ENCODE data around the gene TTC28. TPM values are rescaled to one million over a fixed set of nuclear protein-coding genes. Genes with fewer than 3 reads are reported as not detected.
"Not testable (repeated sequence)": the region's sequence is repeated elsewhere in the genome, so short reads cannot be mapped to it uniquely, and the experiment has no call there.

TTC28 gene
- total RNA-seq, 1 donor from 2014 or later: 1.3 TPM

DNA sequence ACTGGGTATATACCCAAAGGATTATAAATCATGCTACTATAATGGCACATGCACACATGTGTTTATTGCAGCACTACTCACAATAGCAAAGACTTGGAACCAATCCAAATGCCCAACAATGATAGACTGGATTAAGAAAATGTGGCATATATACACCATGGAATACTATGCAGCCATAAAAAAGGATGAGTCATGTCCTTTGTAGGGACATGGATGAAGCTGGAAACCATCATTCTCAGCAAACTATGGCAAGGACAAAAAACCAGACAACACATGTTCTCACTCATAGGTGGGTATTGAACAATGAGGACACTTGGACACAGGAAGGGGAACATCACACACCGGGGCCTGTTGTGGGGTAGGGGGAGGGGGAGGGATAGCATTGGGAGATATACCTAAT, 216.2 kb downstream of the TTC28 start:
- DNase-seq; H3K27me3 Mint-ChIP-seq; H3K36me3 Mint-ChIP-seq (ENCODE audit: low read depth); H3K4me3 Mint-ChIP-seq; intact Hi-C loops (cut with micrococcal nuclease); H3K4me1 Mint-ChIP-seq; H3K9me3 Mint-ChIP-seq; H3K27ac Mint-ChIP-seq: not testable (repeated sequence)

DNA sequence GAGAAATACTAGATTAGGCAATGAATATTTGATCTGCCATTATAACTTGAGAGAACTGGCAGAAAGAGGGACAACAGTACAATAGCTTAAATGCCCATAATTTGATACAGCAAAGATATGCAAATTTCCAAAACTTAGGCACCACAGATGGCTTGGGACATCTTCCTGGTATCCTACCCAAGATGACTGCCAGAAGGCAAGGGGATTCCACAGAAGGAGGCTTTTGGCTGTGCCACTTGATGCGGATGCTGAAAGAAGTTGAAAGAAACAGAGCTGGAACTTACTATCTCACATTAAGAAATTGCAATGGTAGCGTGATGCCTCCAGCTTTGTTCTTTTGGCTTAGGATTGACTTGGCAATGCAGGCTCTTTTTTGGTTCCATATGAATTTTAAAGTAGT, 216.7 kb downstream of the TTC28 start:
- H3K36me3 Mint-ChIP-seq (ENCODE audit: low read depth): no peaks in the 10 kb centered on the region
- no peaks in the 10 kb centered on the region for H3K4me1 Mint-ChIP-seq
- DNase-seq: no peak
- intact Hi-C loops (cut with micrococcal nuclease): no loop called here
- no peak overlapping the region for H3K27ac Mint-ChIP-seq
- H3K4me3 Mint-ChIP-seq: no peak overlapping the region
- peaks cover 2% of the 10 kb centered on the region for H3K27me3 Mint-ChIP-seq
- H3K9me3 Mint-ChIP-seq: no peaks in the 10 kb centered on the region

DNA sequence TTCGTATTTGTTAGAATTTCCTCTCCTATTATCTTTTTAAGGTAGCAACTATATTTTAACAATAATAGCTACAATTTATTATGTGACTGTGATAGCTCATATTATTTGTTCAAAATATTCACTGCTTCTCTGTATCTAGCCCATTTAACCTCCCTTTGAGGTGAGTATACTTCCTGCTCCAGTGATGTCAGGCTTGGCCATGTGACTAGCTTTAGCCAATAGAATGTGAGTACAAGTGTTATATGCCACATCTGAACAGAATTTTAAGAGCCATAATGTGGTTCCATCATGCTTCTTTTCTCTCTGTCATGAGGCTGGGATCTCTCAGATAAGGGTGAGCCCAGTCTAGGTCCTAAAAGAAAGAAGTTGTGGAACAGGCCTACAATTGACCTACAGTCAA, 217.6 kb downstream of the TTC28 start:
- no peak for DNase-seq
- Mint-ChIP-seq H3K4me3 (no peak overlapping the region), H3K4me1 (no peaks in the 10 kb centered on the region), H3K27me3 (peaks cover 2% of the 10 kb centered on the region), H3K27ac (no peak overlapping the region), H3K9me3 (no peaks in the 10 kb centered on the region), H3K36me3 (ENCODE audit: low read depth) (no peaks in the 10 kb centered on the region)
- intact Hi-C loops (cut with micrococcal nuclease): no loop called here

DNA sequence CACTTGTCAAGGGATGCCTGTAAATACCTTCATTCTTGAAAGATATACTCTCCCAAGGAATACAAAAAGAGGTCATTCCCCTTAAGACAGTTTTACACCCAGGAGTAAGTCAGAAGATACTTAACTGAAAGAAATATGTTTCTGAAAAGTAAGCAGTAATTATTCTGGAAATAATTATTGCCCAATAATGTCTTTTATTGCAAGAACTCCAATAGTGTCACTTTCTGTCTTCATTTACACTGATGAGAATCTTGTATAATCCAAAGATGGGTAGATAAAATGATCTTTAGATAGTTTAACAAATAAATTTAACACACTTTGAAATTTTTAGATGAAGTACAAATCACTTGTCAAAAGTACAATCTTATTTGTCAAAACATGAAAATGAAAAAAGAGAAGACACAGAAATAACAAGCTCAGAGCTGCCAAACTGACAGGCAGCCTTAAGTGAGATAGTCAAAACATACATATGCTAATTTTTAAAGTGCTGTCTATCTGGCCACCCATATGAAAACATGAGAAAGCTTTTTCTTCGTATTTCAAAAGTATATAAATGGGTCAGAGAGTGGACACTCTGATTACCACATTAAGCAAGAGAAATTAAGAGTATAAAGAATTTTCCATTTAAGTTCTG, 225.1 kb downstream of the TTC28 start:
- no peak for DNase-seq
- Mint-ChIP-seq H3K27ac (no peak overlapping the region), H3K9me3 (no peaks in the 10 kb centered on the region), H3K4me3 (no peak overlapping the region), H3K27me3 (peaks cover 17% of the 10 kb centered on the region), H3K4me1 (no peaks in the 10 kb centered on the region), H3K36me3 (ENCODE audit: low read depth) (no peaks in the 10 kb centered on the region)
- intact Hi-C loops (cut with micrococcal nuclease): no loop called here

DNA sequence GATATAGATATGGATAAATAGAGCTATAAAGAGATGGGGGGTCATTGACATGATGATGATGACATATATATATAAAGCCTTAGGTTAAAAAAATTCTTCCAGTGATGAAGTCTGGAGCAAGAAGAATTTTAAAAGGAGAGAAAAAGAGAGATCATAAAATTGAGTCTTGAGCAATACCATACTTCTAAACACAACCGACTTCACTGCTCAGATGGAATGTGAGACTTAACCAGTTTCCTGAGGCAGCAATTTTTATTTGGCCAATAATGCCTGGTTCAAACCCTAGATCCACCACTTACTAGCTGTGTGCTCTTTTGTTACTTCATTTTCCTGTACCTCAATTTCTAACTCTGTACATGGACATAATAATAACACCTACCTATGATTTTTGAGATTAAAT, 229.5 kb downstream of the TTC28 start:
- Mint-ChIP-seq H3K27me3 (peaks cover 30% of the 10 kb centered on the region), H3K9me3 (no peaks in the 10 kb centered on the region), H3K36me3 (ENCODE audit: low read depth) (no peaks in the 10 kb centered on the region), H3K4me1 (no peaks in the 10 kb centered on the region), H3K4me3 (no peak overlapping the region), H3K27ac (no peak overlapping the region)
- DNase-seq: no peak
- intact Hi-C loops (cut with micrococcal nuclease): no loop called here

DNA sequence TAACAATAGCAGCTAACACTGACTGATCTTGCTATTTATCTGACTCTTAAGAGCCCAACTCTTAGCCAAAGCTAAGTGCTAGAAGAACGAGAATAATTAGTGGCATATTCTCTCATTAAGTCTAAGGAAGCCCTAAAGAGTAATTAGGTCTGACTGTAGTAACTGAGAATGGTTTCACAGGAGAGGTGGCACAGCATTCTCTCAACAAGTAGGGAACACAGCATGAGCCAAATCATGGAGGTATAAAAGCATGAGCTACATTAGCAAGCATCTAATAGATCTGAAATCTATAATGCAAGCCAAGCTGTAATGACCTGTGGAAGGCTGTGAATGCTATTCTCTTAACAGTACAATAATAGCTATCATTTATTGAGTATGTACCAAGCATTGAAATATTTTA, 230.6 kb downstream of the TTC28 start:
- no peaks in the 10 kb centered on the region for H3K36me3 Mint-ChIP-seq (ENCODE audit: low read depth)
- intact Hi-C loops (cut with micrococcal nuclease): no loop called here
- no peak for DNase-seq
- no peak overlapping the region for H3K4me3 Mint-ChIP-seq
- peaks cover 32% of the 10 kb centered on the region for H3K27me3 Mint-ChIP-seq
- H3K4me1 Mint-ChIP-seq: no peaks in the 10 kb centered on the region
- no peak overlapping the region for H3K27ac Mint-ChIP-seq
- no peaks in the 10 kb centered on the region for H3K9me3 Mint-ChIP-seq

DNA sequence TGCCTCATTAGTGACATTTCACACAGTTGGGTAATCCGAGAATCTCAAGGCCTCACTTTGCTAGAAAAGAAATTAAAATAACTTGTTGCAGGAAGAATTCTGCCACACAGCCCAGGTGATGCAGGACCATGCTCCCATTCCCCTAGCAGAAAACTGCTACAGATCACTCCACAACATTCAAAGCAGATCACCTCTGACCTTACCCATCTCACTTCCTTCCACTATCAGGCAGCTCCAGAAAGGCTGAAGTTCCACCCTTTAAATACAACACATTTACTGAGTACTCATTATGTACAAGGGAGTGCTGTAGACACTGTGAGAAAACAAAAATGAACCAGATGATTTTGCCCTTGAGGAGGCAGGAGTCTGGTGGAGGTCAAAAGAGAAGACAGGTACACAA, 231.0 kb downstream of the TTC28 start:
- Mint-ChIP-seq H3K9me3 (no peaks in the 10 kb centered on the region), H3K4me3 (no peak overlapping the region), H3K36me3 (ENCODE audit: low read depth) (no peaks in the 10 kb centered on the region), H3K27ac (no peak overlapping the region), H3K4me1 (peaks cover under 1% of the 10 kb centered on the region), H3K27me3 (peaks cover 32% of the 10 kb centered on the region)
- no peak for DNase-seq
- intact Hi-C loops (cut with micrococcal nuclease): no loop called here

DNA sequence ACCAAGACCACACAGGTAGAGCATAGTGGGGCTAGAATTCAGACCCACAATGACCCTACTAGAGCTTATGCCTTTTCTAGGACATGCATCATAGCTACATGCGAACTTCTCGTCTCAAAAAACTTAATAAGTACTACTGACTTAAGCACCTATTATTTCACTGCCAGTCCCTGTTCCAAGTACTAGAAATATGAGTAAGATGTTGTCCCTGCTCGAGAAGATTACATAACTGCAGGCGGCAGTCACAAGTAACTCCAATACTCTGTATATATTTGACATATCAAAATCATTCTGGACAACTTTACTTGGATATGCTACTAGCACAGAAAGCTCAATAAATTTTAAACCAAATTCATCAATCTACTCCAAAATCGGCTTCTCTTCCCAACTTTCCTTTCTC, 235.0 kb downstream of the TTC28 start:
- H3K9me3 Mint-ChIP-seq: no peaks in the 10 kb centered on the region
- intact Hi-C loops (cut with micrococcal nuclease): loop anchor here (5.0 kb wide), 3 partner anchors 47 to 147 kb away; no protein-coding TSS in a partner anchor

DNA sequence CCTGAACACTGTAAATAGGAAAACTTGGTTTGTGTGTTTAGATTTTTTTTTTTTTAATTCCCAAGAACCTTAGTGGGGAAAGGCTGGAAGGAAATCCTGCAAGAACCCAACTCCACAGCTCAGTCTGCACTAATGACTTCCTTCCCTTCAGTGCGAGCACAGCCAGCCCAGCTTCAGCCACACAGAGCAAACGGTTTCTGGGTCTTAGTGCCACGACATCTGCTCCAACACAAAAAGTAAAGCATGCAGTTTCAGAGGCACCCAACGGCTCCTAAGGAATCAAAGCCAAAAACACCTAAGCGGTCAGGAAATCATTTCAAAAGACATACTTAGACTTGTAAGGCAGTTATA, 236.1 kb downstream of the TTC28 start:
- peak; percentile 79 for DNase-seq
- Mint-ChIP-seq H3K4me3 (peak overlapping the region; percentile 86), H3K9me3 (no peaks in the 10 kb centered on the region), H3K27me3 (peaks cover 21% of the 10 kb centered on the region), H3K27ac (peak overlapping the region; percentile 48), H3K36me3 (ENCODE audit: low read depth) (no peaks in the 10 kb centered on the region), H3K4me1 (peaks cover 20% of the 10 kb centered on the region)
- intact Hi-C loops (cut with micrococcal nuclease): loop anchor here (2.0 to 5.0 kb wide), 4 partner anchors 46 to 391 kb away; no protein-coding TSS in a partner anchor

More for the DNA sequence above, 235.0 kb downstream of the TTC28 start:
- no peak overlapping the region for H3K27ac Mint-ChIP-seq
- H3K4me1 Mint-ChIP-seq: peaks cover 20% of the 10 kb centered on the region
- H3K36me3 Mint-ChIP-seq (ENCODE audit: low read depth): no peaks in the 10 kb centered on the region
- peaks cover 24% of the 10 kb centered on the region for H3K27me3 Mint-ChIP-seq
- no peak for DNase-seq
- no peak overlapping the region for H3K4me3 Mint-ChIP-seq

DNA sequence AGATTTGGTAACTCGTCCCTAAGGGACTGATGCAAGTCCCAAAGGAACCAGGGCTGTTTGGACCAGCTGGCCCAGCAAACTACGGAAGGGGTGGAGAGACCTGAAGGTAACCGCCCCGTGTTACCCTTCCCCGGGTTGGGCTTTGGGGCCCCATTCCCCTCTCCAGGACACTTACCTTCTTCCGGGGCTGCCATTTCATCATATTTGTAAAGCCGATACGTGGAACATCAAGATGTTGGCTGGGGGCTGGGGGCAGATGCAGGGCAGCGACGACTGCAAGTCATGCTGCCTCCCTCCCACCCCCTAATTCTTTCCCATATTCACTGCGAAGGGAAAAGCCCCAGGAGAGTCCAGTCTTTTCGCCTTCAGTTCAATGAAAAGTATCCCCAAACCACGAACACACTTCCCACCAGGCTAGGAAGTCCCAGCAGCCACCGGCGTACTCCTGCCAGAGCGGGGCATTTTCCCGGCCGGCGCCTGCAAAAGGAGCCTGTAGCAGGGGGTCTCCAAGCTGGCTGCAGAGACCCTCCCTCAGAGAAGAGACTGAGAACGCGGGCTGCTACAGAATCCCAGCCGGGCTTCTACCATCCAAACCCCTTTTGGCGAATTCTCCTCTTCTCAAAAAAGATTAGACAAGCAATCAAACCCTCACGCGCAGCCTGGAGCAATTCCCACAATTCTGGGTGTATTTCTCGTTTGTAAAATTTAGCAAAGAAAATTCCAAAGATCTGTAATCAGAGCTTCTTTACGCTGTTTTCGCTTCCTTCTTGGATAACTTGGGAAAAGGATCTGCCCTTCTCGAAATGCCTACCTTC, 236.7 kb downstream of the TTC28 start:
- intact Hi-C loops (cut with micrococcal nuclease): loop anchor here (1.0 to 5.0 kb wide), 6 partner anchors 46 to 423 kb away; no protein-coding TSS in a partner anchor
- Mint-ChIP-seq H3K27me3 (peaks cover 19% of the 10 kb centered on the region), H3K27ac (peak overlapping the region; percentile 81), H3K4me3 (peak overlapping the region; percentile 86), H3K9me3 (no peaks in the 10 kb centered on the region), H3K4me1 (peaks cover 20% of the 10 kb centered on the region), H3K36me3 (ENCODE audit: low read depth) (no peaks in the 10 kb centered on the region)
- DNase-seq: peak; percentile 57

DNA sequence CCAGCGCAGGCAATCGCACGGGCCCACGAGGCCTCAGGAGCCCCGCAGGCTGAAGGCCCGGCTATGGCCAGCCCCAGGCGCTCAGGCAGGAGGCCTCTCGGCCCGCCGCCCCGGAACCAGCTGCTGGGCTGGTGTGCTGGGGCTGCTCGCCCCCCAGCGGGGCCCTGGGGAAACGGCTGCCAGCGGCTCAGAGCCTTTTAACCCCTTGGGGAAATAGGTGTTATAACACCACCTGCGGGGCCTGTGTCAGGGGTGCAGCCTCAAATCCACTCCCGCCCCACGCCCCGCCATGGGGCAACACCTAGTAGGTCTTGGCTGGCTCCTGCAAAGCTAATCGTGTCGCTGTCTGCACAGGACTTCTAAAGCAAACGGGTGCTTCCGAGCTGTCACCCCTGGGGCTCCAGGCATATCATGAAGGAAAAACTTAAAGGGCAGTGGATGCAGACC, 237.4 kb downstream of the TTC28 start:
- no peaks in the 10 kb centered on the region for H3K9me3 Mint-ChIP-seq
- intact Hi-C loops (cut with micrococcal nuclease): loop anchor here (1.0 to 5.0 kb wide), 6 partner anchors 45 to 422 kb away; no protein-coding TSS in a partner anchor
- peak; percentile 93 for DNase-seq
- peaks cover 20% of the 10 kb centered on the region for H3K4me1 Mint-ChIP-seq
- H3K4me3 Mint-ChIP-seq: peak overlapping the region; percentile 86
- no peaks in the 10 kb centered on the region for H3K36me3 Mint-ChIP-seq (ENCODE audit: low read depth)
- peaks cover 19% of the 10 kb centered on the region for H3K27me3 Mint-ChIP-seq
- H3K27ac Mint-ChIP-seq: peak overlapping the region; percentile 81

DNA sequence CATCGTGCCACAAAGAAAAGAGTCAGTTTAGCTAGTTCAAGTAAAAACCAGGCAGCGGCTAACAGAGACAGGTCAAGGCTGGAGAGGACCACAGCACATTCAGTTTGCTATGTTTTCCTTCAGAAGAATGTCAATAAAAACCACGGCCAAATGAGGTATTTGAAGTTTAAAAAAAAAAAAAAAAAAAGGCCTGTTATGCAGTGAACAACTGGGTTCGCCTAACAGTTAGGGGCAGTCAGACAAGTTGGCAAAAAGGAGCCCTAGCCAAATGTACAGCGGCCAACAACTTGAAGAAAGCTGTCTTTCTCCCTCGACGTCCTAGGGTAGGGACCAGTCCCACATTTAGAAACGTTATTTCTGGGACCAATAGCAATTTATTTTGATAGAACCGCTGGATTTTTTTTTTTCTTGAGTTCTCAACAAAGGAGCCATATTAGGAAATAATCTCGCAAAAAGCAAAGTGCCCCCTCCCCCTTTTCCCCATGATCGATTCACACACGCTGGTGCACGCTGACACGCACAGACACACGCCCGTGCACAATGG, 237.8 kb downstream of the TTC28 start:
- intact Hi-C loops (cut with micrococcal nuclease): loop anchor here (1.0 to 5.0 kb wide), 6 partner anchors 44 to 421 kb away; no protein-coding TSS in a partner anchor
- Mint-ChIP-seq H3K36me3 (ENCODE audit: low read depth) (no peaks in the 10 kb centered on the region), H3K4me3 (peak overlapping the region; percentile 86), H3K9me3 (no peaks in the 10 kb centered on the region), H3K27ac (peak overlapping the region; percentile 72), H3K27me3 (peaks cover 16% of the 10 kb centered on the region), H3K4me1 (peaks cover 20% of the 10 kb centered on the region)
- DNase-seq: no peak

DNA sequence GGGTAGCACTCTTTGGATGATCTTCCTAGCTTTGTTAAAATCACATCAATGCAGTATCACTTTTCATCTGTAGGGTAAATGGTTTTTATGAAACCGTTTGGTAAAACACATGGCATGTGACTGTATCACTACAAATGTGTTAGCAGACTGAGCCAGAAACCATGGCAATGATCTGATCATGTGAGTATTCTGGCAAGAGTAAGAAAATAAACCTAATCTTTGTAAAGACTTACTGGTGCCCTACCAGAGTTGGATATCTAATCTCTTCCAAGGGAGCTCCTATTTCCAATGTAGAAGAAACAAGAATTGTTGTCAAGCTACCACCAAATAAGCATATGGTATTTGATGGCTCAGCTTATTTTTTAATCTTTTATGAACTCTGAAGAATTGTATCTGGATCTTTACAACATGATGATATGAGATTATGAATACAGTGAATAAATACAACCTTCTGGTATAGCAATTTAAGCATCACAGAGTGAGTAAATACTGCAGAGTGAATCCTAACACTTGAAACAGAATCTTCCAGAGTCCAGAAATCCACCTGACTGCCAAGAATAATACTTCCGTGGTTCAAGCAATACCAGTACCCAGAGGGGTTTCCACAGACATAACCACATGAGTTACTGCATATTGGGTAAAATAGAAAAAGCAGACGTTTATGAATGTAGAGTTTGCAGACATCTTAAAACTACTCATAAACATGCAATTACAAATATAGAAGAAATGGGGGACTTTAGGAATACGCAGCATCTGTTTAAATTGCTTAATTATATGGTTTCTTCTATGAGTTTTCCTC, 238.8 kb downstream of the TTC28 start:
- H3K36me3 Mint-ChIP-seq (ENCODE audit: low read depth): no peaks in the 10 kb centered on the region
- H3K27me3 Mint-ChIP-seq: peaks cover 13% of the 10 kb centered on the region
- no peak overlapping the region for H3K27ac Mint-ChIP-seq

More for the DNA sequence above, 238.8 kb downstream of the TTC28 start:
- H3K4me1 Mint-ChIP-seq: peaks cover 20% of the 10 kb centered on the region
- no peaks in the 10 kb centered on the region for H3K9me3 Mint-ChIP-seq
- intact Hi-C loops (cut with micrococcal nuclease): loop anchor here (5.0 kb wide), 3 partner anchors 43 to 143 kb away; no protein-coding TSS in a partner anchor
- DNase-seq: no peak
- no peak overlapping the region for H3K4me3 Mint-ChIP-seq
